HPDE6-E6E7 (cell line): ENCODE results near the gene NOP16.

Experiments
- DNase-seq: peaks from one replicate; pipeline ENCODE4 v3.0.0; 2011; ENCODE audit warnings: missing footprints; ENCODE audit errors: extremely low spot score

Gene NOP16

DNA sequence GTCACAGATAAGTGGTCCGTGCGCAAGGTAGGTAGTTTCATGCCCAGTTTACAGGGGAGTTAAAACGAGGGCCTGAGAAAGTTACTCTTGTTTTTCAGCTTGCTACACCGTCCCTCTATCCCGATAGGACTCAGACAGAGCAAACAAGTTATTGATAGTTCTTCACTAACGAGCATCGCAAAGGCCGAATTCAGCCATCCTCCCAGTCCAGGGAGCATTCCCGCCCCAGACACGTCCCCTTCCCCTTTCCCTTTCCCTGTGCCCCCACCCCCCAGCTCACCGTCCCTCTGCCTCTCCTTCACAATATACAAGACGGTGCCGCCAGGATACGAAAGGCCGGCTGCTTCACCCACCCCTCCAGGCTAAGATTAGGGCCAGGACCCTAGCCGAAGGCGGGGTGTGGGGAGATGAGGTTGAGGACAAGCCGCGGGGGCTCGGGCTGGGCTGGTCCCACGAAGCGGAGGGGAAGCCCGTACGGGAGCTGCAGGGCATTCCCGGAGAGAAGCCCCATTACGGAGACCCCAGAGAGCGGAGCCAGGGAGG, 27.4 kb downstream of the NOP16 start:
- peak; percentile 14 for DNase-seq

DNA sequence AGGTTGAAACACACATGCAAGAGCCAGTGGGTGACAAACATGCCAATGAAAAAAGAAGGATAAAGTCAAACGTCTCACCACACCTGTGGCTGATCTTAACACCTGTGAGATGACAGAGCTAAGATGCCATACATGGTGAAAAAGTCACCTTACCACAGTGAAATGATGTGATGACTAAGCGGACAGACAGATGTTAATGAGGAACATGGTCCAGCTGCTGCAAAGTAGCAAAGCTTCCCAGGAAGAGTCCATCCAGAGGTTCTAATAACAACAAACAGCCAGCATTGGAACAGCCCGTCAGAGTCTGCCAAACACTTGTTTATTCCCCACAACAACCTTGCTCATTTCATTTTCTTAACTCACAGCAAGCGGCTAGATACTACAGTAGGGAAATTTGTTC, 28.7 kb downstream of the NOP16 start:
- no peak for DNase-seq

DNA sequence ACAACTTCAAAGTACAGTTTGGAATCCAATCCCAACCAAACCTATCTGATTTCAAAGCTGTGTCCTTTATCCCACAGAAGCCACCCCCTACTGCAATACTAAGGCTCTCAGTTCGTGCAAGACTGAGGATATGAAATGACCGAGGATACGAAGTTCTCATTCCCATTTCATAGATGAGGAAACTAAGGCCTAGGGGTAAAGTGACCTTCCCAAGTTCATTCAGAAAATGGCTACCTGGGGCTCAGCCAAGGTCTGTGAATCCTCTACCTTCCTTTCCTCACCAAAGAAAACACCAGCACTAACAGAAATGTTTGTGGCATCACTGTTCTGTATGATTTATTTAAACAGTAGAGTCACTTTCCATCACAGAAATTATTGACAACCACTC, 32.2 kb downstream of the NOP16 start:
- no peak for DNase-seq

DNA sequence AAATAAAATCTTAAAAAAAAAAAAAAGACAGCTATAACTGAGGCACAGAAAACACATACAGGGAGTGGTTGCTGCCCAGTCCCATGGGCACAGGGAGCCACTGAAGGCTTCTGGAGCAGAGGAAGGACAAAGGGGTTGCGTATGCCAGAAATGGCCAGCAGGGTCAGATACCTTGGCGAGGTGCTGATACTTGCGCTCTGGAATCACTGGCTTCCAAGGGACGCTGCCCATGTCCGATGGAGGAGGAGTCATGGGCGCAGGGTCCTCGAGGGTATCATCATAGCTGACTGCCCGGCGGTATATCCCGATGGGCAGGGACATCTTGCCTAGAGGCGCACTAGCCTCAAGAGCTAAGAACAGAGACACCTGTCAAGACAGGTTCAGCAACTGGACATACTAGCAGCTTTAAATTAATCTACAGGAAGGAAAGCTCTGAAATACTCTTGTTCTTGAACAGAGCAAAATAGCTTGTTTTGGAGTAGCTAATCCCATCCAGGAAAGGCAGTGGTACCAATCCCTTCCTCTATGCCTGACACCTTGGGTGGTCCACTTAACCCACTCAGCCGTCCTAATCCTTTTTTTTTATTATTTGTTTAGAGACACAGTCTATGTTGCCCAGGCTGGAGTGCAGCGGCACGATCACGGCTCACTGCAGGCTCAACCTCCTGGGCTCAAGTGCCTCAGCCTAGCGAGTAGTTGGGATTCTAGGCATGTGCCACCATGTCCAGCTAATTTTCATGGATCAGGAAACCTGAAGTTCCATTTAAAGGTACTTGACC, 32.8 kb downstream of the NOP16 start:
- DNase-seq: no peak

DNA sequence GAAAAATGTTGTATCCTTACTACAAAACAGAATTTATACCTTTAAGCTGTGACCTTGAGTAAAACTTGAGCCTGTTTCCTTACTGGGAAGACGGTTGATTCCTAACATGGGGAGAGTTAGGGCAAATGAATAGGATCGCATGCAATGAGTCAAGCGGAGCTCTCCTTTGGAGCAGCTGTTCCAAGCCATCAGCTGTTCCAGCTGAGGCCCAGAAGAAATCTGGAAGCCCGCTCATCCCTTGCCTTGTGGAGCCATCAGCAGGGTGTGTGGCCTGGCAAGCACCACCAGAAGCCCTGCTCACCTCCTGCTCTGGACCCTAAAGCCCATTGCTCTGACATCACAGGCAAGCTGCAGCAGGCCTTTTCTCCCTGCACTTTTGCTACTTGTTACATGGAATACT, 34.9 kb downstream of the NOP16 start:
- DNase-seq: no peak

DNA sequence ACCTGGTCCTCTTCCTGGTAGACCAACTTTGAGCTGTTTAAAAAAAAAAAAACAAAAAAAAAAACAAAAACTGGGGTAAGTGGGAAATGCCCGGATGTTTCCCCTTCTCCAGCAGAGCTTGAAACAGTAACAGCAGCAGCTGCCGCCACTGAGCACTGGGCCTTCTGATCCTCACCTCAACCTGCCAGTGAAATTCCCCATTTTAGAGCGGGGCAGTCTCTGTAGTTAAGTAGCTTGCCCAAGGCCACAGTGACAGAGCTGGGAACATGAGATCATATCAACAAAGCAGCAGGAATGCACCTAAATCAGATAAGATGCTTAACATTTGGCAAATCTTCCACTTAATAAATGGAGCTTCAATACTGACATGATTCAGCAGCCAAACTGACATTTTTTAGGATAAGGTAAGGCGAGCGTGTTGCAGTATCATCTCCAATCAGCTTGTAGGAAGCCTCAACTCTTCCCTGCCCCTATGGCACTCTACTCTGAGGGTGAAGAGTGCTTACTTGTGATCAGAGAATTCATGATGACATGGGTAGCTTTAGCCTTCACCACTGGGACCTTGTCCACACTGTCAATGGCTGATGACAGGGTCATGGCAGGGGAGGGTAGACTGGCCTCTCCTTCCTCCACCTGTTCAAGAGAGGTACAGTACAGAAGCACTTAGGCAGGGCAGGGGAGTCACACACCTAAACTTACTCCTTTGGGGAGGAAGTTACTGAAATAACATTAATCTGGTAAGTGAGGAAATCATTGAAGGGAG, 36.1 kb downstream of the NOP16 start:
- DNase-seq: no peak

DNA sequence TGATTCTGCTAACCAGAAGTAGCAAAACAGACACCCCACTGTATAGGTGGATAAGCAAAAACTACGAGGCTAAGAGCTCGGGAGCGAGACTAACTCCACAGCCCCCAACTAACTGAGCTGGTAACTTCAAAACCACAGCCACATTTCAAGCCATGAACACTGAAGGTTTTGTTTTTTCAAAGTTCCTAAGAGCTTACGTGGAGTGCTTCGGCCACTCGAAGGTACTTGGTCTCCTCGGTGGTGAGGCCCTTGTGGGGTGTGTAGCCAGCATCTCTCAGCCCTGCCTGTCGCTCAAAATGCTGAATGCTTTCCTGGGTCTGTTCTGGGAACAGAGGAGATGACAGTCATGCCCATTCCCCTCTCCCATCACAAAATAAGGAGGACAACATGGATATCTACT, 38.0 kb downstream of the NOP16 start:
- DNase-seq: no peak

DNA sequence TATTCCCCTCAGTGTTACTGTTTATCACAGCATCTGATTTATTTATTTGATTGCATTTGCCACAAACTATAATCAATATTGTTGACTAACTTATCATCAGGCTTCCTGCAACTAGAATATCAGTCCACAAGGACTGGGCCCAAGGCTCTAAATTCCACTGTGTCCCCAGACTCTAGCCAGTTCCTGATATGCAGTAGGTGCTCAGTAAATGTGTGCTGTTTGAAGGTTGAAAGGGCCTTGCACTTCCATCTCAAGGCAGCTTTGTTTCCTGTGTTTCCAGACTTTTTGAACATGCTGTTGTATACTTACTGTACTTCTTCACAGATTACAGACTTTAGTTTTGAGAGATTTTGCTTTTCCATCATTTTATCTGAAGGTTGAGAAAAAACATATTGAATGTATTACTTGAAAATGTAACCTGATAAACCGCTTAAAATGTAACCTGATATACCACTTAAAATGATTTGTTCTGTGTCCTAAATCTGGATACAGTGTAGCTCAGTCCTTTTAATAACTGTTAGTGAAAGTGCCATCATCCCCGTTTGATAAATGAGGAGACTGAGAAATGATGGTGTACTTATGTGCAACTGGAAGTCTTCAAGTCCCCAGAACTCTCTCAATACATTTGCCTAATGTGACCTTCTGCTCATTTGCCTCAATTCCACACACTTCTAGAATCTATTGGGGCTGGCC, 45.5 kb downstream of the NOP16 start:
- DNase-seq: no peak

DNA sequence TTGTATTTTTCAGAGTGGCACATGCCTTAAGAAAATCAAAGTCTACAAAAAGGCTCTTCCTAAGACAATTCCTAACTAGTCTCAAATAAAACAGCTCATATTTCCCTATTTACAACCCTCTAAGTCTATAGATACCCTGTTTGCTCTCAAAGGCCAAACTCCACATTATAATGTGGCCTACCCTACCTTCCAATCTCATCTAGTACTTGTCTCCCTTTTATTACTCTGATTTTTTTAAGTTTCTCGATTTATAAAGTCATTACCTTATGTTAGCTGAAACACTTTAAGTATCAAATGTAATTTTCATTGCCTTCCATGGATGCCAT, 46.3 kb downstream of the NOP16 start:
- DNase-seq: no peak

DNA sequence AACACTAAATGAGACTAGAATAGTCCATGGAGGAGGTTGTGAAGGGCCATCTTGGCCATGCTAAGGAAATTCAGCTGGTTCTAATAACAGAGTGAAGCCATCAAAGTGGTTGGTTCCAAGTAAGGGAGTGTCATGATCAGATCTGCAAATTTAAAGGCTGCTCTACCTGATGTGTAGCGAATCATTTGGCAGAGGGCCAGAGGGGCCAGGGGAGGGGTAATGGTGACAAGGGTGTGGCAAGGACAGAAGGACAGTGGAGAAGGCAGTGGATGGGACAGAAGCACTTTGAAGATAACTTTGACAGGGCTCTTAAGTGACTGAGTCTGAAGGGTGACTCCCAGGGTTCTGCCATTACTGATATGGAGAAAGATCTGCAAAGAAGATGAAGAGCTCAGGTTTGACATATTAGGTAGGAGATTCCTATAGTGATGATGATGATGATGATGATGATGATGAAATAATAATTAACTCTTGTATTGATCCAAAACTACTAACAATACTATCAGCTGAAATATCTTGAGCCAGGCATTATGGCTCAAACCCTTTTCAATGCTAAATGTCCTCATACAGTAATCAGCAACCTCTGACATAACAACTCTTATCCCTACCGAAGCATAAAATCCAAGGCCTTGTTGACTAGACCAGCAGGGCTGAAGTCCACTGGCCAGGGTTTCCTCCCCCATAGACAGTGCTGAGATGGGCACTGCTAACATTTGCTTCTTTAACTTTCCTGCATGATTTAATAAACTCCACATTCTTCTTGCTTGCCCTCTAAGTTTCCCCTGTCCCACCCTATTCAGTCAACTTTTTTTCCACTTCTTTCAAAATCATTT, 46.9 kb downstream of the NOP16 start:
- no peak for DNase-seq

DNA sequence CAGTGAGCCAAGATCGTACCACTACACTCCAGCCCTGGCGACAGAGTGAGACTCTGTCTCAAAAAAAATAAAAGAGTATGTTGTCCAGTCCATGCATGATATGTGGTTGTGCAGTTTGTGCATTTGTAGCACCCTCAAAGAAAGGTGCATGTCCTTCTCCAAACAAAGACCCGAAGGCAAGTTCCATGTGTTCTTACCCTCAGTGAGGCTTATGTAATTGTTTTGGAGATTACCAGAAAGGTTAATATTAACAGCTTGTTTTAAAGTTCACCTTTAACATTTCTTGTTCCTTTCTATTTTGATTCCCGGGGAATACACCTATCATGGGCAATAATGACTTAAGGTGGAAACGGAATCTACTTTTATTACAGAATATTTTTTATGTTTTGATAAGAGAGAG, 49.1 kb downstream of the NOP16 start:
- no peak for DNase-seq

DNA sequence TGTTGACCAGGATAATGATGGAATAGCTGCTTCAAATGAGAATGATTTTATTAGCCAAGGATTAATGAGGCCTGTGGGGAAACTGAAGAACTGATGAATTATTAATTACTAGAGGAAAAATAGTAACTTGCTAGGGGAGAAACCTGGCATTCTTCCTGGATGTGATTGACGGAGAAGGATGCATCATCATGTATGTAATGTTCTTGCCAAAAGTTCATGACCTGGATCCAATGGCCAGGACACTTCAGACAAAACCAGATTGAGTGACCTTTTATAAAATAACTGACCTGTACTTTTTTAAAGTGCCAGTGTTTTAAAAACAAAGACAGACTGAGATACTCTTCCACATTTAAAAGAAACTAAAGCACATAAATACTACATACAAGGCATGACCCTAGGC, 50.5 kb downstream of the NOP16 start:
- no peak for DNase-seq

DNA sequence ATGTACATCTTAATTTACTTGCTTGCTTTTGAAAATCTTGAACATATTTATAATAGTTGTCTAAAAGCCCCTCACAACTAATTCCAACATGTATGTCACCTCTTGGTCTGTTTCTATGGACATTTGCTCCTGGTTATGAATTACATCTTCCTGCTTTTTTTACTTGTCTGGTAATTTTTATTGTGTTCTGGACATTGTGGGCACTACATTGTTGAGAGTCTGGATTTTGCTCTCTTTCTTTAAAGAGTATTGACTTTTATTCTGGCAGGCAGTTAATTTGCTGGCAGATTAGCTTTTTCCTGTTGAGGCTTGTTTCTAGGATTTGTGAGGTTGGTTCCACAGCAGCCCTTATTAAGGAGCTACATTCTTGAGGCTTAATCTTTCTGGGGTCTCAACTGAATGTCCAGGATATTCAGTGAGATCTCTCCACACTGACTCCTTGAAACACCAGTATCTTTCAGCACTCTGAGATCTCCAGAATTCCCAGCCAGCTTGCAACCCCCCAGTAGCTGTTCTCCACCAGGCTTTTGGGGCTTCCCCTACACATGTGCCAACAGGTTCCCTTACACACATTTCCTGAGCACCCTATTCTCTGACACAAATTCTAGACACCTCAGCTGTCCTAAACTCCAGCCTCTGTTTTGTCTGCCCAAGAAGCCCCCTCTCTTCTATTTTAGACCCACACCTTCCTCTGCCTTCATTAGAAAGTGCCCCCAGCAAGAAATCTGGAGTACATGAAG, 54.2 kb downstream of the NOP16 start:
- no peak for DNase-seq
